HL-60 (cell line): ENCODE measurements around the gene DIO1.

Experiments
- DNase-seq, 2 experiments: peaks; one replicate each; pipeline ENCODE4 v3.0.0-alpha.2; 2010 to 2020; ENCODE audit warnings: low read depth in 1 of 2, low spot score in 1 of 2
- H3K27ac ChIP-seq: fragments of 250-450 bp; sonication (Bioruptor Pico); replicated peaks from 2 replicates; pipeline ENCODE4 v1.5.1; 2020; ENCODE audit warnings: mild to moderate bottlenecking, moderate library complexity
- H3K27me3 ChIP-seq: fragments of 250-450 bp; sonication (Bioruptor Pico); 2 replicates; pipeline ENCODE4 v1.5.1; 2021; ENCODE audit warnings: mild to moderate bottlenecking, moderate library complexity; ENCODE audit not compliant: insufficient read depth, poor library complexity, severe bottlenecking
- H3K4me3 ChIP-seq: replicated peaks from 2 replicates; pipeline ENCODE4 v1.5.1; 2011; ENCODE audit warnings: mild to moderate bottlenecking, control low read depth, low read length; ENCODE audit not compliant: insufficient read depth
- GABPA ChIP-seq: IDR thresholded peaks from 2 replicates; pipeline ENCODE4 v1.6.1; 2012; ENCODE audit warnings: low read depth
- POLR2AphosphoS5 ChIP-seq: IDR thresholded peaks from 2 replicates; pipeline ENCODE4 v1.6.1; 2012; ENCODE audit warnings: low read depth
- SPI1 ChIP-seq: IDR thresholded peaks from 2 replicates; pipeline ENCODE4 v1.6.1; 2012; ENCODE audit warnings: low read depth, mild to moderate bottlenecking, borderline replicate concordance
- TF ChIP-seq, protein P1 (sequence below): IDR thresholded peaks from one replicate; pipeline ENCODE4 v1.5.1; 2011; ENCODE audit warnings: low read length, control low read depth, inconsistent platforms; ENCODE audit not compliant: insufficient read depth
- TF ChIP-seq, protein P2 (sequence below): IDR thresholded peaks from 2 replicates; pipeline ENCODE4 v1.6.1; 2012; ENCODE audit warnings: low read depth; ENCODE audit not compliant: insufficient replicate concordance

DIO1 gene

DNA sequence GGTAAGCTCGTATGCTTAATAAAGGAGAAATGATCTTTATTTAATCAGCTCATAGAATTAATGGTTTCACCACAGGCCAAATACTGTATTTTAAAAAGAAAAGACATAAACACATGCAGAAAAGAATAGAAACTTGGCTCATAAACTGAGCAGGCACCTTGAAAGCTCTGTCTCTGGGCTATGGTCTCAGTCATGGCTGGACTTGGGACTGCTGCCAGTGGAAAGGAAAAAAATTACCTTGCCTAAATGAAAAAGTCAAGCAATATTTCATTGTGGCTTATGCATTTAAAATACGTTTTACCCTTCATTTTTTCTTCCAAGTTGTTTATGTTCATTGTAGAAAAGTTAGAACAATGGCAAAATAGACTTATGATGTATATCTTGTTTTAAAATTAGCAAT is 60.1 kb downstream of the DIO1 start:
- H3K4me3 ChIP-seq = no peak overlapping the region
- no peaks in the 10 kb centered on the region for H3K27me3 ChIP-seq
- H3K27ac ChIP-seq = no peak overlapping the region
- no peak for DNase-seq
- no peak for TF ChIP-seq GABPA
- TF ChIP-seq POLR2AphosphoS5 = no peak
- TF ChIP-seq, protein P1, sequence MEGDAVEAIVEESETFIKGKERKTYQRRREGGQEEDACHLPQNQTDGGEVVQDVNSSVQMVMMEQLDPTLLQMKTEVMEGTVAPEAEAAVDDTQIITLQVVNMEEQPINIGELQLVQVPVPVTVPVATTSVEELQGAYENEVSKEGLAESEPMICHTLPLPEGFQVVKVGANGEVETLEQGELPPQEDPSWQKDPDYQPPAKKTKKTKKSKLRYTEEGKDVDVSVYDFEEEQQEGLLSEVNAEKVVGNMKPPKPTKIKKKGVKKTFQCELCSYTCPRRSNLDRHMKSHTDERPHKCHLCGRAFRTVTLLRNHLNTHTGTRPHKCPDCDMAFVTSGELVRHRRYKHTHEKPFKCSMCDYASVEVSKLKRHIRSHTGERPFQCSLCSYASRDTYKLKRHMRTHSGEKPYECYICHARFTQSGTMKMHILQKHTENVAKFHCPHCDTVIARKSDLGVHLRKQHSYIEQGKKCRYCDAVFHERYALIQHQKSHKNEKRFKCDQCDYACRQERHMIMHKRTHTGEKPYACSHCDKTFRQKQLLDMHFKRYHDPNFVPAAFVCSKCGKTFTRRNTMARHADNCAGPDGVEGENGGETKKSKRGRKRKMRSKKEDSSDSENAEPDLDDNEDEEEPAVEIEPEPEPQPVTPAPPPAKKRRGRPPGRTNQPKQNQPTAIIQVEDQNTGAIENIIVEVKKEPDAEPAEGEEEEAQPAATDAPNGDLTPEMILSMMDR = no peak
- TF ChIP-seq SPI1 = no peak
- TF ChIP-seq, protein P2, sequence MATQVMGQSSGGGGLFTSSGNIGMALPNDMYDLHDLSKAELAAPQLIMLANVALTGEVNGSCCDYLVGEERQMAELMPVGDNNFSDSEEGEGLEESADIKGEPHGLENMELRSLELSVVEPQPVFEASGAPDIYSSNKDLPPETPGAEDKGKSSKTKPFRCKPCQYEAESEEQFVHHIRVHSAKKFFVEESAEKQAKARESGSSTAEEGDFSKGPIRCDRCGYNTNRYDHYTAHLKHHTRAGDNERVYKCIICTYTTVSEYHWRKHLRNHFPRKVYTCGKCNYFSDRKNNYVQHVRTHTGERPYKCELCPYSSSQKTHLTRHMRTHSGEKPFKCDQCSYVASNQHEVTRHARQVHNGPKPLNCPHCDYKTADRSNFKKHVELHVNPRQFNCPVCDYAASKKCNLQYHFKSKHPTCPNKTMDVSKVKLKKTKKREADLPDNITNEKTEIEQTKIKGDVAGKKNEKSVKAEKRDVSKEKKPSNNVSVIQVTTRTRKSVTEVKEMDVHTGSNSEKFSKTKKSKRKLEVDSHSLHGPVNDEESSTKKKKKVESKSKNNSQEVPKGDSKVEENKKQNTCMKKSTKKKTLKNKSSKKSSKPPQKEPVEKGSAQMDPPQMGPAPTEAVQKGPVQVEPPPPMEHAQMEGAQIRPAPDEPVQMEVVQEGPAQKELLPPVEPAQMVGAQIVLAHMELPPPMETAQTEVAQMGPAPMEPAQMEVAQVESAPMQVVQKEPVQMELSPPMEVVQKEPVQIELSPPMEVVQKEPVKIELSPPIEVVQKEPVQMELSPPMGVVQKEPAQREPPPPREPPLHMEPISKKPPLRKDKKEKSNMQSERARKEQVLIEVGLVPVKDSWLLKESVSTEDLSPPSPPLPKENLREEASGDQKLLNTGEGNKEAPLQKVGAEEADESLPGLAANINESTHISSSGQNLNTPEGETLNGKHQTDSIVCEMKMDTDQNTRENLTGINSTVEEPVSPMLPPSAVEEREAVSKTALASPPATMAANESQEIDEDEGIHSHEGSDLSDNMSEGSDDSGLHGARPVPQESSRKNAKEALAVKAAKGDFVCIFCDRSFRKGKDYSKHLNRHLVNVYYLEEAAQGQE = no peak

DNA sequence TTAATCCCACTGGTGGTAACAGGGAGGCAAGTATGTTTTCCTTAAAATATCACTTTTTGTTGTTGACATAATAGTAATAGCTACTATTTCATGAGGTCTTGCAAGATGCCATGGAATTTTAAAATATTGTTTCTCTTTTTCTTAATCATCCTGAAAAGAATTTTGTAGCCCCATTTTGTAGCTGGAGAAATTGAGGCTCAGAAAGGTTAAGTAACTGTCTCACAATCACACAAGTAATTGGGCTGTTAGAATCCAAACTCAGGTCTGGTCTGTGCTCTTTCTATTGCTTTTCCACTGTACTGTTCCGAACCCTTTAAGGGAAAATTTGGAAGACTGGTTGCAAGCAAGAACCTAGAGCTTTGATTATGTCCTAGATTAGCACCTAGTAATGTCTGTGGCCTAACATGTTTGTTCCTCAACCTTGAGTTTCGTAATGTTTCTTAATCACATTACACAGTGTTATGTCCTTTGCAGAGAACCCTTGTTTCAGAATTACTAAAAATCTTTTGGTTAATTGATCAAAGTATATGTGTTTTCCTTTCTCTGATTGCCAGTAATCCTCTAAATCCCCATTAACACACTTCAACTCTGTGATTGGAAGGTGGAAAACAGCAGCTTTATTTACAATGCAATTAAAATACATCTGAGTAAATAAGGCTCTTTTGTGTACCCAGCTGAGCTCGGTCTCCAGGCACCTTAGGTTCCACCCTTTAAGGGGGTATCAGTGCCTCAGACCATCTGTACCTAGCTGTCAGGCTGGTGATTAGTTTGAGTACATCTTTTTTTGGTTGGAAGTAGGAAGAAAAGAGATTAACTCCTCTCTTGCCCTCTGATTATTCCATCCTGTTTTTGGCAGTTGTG is 62.6 kb downstream of the DIO1 start:
- no peak for TF ChIP-seq POLR2AphosphoS5
- TF ChIP-seq, protein P1 = no peak
- TF ChIP-seq, protein P2 = no peak
- no peak for TF ChIP-seq GABPA
- no peak for TF ChIP-seq SPI1
- peak overlapping the region; percentile 25 for H3K27ac ChIP-seq
- H3K4me3 ChIP-seq = no peak overlapping the region
- no peaks in the 10 kb centered on the region for H3K27me3 ChIP-seq
- DNase-seq = no peak

DNA sequence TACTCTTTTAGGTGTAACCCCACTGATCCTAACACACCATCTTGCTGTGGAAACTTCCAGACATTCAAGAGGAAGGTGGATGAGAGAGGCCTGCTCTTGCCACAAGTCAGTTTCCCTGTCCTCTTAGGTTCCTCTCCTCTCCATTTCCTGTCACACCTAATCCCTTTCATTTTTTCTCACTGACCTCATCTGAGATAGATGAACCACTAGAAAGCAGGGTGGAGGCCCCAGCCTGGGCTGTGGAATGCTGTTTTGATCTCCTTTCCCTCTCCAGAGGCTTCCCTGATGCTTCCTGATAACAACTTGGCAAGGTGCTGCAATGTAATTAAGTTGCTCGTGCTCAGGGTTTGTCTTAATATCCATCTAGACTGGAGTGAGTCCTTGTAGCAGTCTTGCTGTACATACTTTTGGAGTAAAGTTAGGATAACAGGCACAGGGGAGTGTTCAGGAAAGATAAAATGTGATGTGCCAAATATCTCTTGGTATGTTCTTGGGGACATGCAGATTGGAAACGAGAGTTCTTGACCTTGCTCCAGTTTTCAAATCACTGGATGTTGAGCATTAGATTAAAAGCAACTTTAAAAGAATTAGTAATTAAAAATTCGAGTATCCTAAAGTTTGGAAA is 63.3 kb downstream of the DIO1 start:
- Histone ChIP-seq H3K27ac (peak overlapping the region; percentile 25), H3K27me3 (no peaks in the 10 kb centered on the region), H3K4me3 (no peak overlapping the region)
- TF ChIP-seq SPI1 (no peak), POLR2AphosphoS5 (no peak), GABPA (no peak)
- TF ChIP-seq, protein P2 = no peak
- TF ChIP-seq, protein P1 = no peak
- DNase-seq = no peak
